Ovary (tissue), 9 donors: ENCODE data around the gene RGS12. TPM values are rescaled to one million over a fixed set of nuclear protein-coding genes. Genes with fewer than 3 reads are reported as not detected.

Source experiments
- DNase-seq, 5 donors: peaks; one replicate each; pipeline ENCODE4 v3.0.0-alpha.2; 2019 to 2020
- H3K27ac ChIP-seq, 2 donors: fragments of 200-600 bp; one replicate each; pipeline versions ENCODE4 v1.5.1 to v1.8.0; 2019 to 2022
- H3K27me3 ChIP-seq: fragments of 200-600 bp; one replicate; pipeline ENCODE4 v1.8.0; 2022
- H3K36me3 ChIP-seq: fragments of 200-600 bp; sonication (generic); one replicate; pipeline ENCODE4 v1.5.1; 2019
- H3K4me1 ChIP-seq: one replicate; pipeline ENCODE4 v1.8.1; 2013; ENCODE audit warnings: mild to moderate bottlenecking, moderate library complexity; ENCODE audit not compliant: insufficient read depth
- H3K4me3 ChIP-seq: fragments of 200-600 bp; sonication (generic); one replicate; pipeline ENCODE4 v1.5.1; 2017
- H3K9me3 ChIP-seq, 2 donors: fragments of 200-600 bp in 1 of 2; sonication (generic) in 1 of 2; one replicate each; pipeline versions ENCODE4 v1.5.1 to v1.8.1; 2013 to 2019; ENCODE audit warnings: mild to moderate bottlenecking in 1 of 2, moderate library complexity in 1 of 2
- EP300 ChIP-seq: sonication (generic); formaldehyde crosslinking; IDR thresholded peaks from one replicate; pipeline ENCODE4 v1.6.1; 2017; ENCODE audit warnings: antibody characterized with exemption
- POLR2A ChIP-seq: fragments of 450-650 bp; IDR thresholded peaks from one replicate; pipeline ENCODE4 v1.6.1; 2017; ENCODE audit warnings: antibody characterized with exemption, mild to moderate bottlenecking, moderate library complexity
- WGBS, 3 donors: extraction: QIAGEN DNeasy Blood & Tissue Kit in 1 of 3; methylation state at CpG; one replicate each; pipeline versions ENCODE4 v1.1.5 to v1.1.7; 2013 to 2017; 5-methylcytosine and 5-hydroxymethylcytosine counted together
- intact Hi-C, 4 donors: fragments of 100-400 bp; cut with DNase I; formaldehyde crosslinking; loops; one replicate each; pipeline versions ENCODE4 v1.11.0 to v1.15.1; 2022 to 2023
- polyA plus RNA-seq, 2 donors: library from polyadenylated mRNA; stranded (reverse); fragments of 200-250 nt in 1 of 2; fragments of 350-450 nt in 1 of 2; fragmentation: Illumina TruSeq in 1 of 2; extraction: RNeasy Lipid Tissue Mini Kit (QIAGEN cat#74804) in 1 of 2; gene quantifications; one replicate each; pipeline ENCODE4 v1.2.3, GENCODE V29; 2013 to 2014
- total RNA-seq, 7 donors: library from RNA; depleted of rRNA in 2 of 7; stranded (reverse); fragments of >200 nt in 2 of 7; fragmentation: NEBNext Ultra II Directional in 3 of 7; extraction: Animal tissue kit (Norgen Biotek cat#: 25700) in 3 of 7; gene quantifications; one replicate each; pipeline versions ENCODE4 v1.1.0 to v1.2.4, GENCODE V29; 2016 to 2023
- TF ChIP-seq, protein P1 (sequence below), 3 donors: fragments of 450-650 bp in 2 of 3; fragments of 200-600 bp in 1 of 3; IDR thresholded peaks; one replicate each; pipeline versions ENCODE4 v1.5.1 to v1.8.0; 2016 to 2022; ENCODE audit warnings: antibody characterized with exemption in 3 of 3, mild to moderate bottlenecking in 1 of 3
- donor health status: DM: no; HTN: no; CAD: no; lungs with moderate emphysema.
- donor health status: DM: no; HTN: no; CAD: no.
- donor health status: Bipolar disorder and iron deficiency.
- donor health status: DM: yes; HTN: yes; CAD: no.
- donor health status: DM: no; HTN: no; CAD: no.
- donor health status: DM: yes; HTN: yes; CAD: no.

Gene RGS12
- total and polyA plus RNA-seq, 9 donors = 11.4 to 50.7 (median 30.9) TPM

DNA sequence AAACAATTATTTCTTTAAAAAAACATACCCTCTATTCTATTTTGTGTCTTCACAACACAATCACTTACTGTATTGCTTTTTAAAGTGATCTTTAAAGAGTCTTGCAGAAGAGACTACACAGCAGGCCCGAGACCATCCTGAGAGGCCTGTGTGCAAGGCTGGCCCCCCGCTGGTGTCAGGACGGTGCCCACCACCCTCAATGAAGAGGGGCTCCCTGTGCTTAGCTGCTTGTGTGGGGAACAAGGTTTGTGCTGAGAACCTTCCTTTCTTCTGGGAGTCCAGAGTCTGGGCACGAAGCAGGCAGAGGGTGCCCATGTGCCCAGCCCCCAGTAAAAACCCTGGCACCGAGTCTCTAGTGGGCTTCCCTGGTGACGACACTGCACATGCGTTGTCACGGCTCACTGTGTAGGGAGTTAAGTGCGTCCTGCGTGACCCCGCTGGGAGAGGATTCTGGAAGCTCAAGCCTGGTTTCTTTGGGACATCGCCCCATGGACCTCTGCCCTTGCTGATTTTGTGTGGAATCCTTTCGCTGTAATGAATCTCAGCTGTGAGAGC is 22.0 kb downstream of the RGS12 start:
- TF ChIP-seq, protein P1, sequence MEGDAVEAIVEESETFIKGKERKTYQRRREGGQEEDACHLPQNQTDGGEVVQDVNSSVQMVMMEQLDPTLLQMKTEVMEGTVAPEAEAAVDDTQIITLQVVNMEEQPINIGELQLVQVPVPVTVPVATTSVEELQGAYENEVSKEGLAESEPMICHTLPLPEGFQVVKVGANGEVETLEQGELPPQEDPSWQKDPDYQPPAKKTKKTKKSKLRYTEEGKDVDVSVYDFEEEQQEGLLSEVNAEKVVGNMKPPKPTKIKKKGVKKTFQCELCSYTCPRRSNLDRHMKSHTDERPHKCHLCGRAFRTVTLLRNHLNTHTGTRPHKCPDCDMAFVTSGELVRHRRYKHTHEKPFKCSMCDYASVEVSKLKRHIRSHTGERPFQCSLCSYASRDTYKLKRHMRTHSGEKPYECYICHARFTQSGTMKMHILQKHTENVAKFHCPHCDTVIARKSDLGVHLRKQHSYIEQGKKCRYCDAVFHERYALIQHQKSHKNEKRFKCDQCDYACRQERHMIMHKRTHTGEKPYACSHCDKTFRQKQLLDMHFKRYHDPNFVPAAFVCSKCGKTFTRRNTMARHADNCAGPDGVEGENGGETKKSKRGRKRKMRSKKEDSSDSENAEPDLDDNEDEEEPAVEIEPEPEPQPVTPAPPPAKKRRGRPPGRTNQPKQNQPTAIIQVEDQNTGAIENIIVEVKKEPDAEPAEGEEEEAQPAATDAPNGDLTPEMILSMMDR (IDR thresholded peaks at IDR 0.05) = no peak
- TF ChIP-seq POLR2A (no peak), EP300 (no peak)
- Histone ChIP-seq H3K9me3 (no peaks in the 10 kb centered on the region), H3K27me3 (no peaks in the 10 kb centered on the region), H3K4me3 (no peak overlapping the region), H3K4me1 (no peaks in the 10 kb centered on the region), H3K27ac (no peak overlapping the region), H3K36me3 (no peaks in the 10 kb centered on the region)
- 95 to 96% (median 95%) methylated on average over 13 of the region's 13 CpGs for WGBS, 3 donors
- DNase-seq = peak in 2 of 5 donors; percentile 5 to 8
- intact Hi-C loops = no loop called here

DNA sequence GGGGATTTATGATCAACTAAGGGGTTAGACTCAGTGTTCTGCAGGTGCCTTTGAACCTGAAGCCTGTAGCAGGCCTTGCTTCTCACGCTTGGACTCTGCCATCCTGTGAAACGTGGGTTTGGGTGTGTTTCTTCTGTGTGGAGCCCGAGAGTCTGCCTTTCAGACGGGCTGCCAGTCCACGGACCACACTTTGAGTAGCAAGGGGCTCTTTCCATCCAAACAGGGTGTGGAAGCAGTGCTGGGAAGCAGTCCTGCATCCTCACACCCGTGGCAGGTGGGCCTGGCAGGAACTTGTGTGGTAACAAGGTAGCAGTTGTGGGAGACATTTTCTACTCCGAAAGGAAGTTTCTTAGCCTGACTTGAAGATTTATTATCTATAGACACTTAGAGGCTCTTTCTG is 22.7 kb downstream of the RGS12 start:
- peak in 2 of 5 donors; percentile 1 to 10 for DNase-seq
- WGBS, 3 donors = 90 to 92% (median 91%) methylated on average over 7 of the region's 7 CpGs
- Histone ChIP-seq H3K27me3 (no peaks in the 10 kb centered on the region), H3K4me1 (no peaks in the 10 kb centered on the region), H3K9me3 (no peaks in the 10 kb centered on the region), H3K36me3 (no peaks in the 10 kb centered on the region), H3K27ac (no peak overlapping the region), H3K4me3 (no peak overlapping the region)
- no peak for TF ChIP-seq POLR2A
- TF ChIP-seq, protein P1 (IDR thresholded peaks at IDR 0.05) = no peak
- TF ChIP-seq EP300 = no peak
- intact Hi-C loops = no loop called here

DNA sequence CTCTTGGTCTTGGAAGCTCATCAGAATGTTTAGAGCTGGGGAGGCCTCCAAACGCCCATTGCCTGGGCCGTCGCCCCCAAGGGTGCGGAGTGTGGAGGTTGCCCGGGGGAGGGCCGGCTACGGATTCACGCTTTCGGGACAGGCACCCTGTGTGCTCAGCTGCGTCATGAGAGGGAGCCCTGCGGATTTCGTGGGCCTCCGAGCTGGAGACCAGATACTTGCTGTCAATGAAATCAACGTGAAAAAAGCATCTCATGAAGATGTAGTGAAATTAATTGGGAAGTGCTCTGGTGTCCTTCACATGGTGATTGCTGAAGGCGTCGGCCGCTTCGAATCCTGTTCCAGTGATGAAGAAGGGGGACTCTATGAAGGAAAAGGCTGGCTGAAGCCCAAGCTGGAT is 23.3 kb downstream of the RGS12 start:
- WGBS, 3 donors = 94 to 96% (median 96%) methylated on average over 18 of the region's 18 CpGs
- no peak overlapping the region for H3K4me3 ChIP-seq
- no peak for TF ChIP-seq EP300
- TF ChIP-seq, protein P1 (IDR thresholded peaks at IDR 0.05) = no peak
- no peak for TF ChIP-seq POLR2A
- no peaks in the 10 kb centered on the region for H3K9me3 ChIP-seq
- H3K27ac ChIP-seq = no peak overlapping the region
- H3K27me3 ChIP-seq = no peaks in the 10 kb centered on the region
- intact Hi-C loops = no loop called here
- H3K36me3 ChIP-seq = no peaks in the 10 kb centered on the region
- peak in 2 of 5 donors; percentile 7 to 11 for DNase-seq
- H3K4me1 ChIP-seq = peaks cover 3% of the 10 kb centered on the region

DNA sequence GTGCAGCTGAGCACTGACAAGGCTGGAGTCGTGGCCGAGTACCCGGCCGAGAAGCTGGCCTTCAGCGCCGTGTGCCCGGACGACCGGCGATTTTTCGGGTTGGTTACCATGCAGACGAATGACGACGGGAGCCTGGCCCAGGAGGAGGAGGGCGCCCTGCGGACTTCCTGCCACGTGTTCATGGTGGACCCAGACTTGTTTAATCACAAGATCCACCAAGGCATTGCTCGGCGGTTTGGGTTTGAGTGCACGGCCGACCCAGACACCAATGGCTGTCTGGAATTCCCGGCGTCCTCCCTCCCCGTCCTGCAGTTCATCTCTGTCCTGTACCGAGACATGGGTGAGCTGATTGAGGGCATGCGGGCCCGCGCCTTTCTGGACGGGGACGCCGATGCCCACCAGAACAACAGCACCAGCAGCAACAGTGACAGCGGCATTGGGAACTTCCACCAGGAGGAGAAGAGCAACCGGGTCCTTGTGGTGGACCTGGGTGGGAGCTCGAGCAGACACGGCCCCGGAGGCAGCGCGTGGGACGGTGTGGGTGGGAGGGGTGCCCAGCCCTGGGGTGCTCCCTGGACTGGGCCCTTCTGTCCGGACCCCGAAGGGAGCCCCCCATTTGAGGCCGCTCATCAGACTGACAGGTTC is 24.3 kb downstream of the RGS12 start:
- intact Hi-C loops = no loop called here
- Histone ChIP-seq H3K36me3 (no peaks in the 10 kb centered on the region), H3K4me1 (peaks cover 11% of the 10 kb centered on the region), H3K27ac (no peak overlapping the region), H3K4me3 (no peak overlapping the region), H3K27me3 (no peaks in the 10 kb centered on the region), H3K9me3 (no peaks in the 10 kb centered on the region)
- peak in 2 of 5 donors; percentile 30 to 33 for DNase-seq
- WGBS, 3 donors = 95 to 98% (median 97%) methylated on average over 41 to 42 of the region's 42 CpGs
- TF ChIP-seq POLR2A = no peak
- TF ChIP-seq EP300 = no peak
- TF ChIP-seq, protein P1 (IDR thresholded peaks at IDR 0.05) = no peak
